Nephron (organoid): Measurements from ENCODE around the gene SUV39H2.
A peak's percentile ranks its signal among the peaks of the same experiment; 100 is the strongest.

Experiments
- H3K27ac Mint-ChIP-seq, 3 experiments: 2 replicates each; pipeline ENCODE4 v1.8.0; 2020; ENCODE audit warnings: mixed read lengths in 3 of 3, mild to moderate bottlenecking in 2 of 3, moderate library complexity in 1 of 3
- H3K27me3 Mint-ChIP-seq: 2 replicates; pipeline ENCODE4 v1.8.0; 2021; ENCODE audit warnings: low read depth, mild to moderate bottlenecking, moderate library complexity, mixed read lengths
- H3K36me3 Mint-ChIP-seq: 2 replicates; pipeline ENCODE4 v1.8.0; 2020; ENCODE audit warnings: low read depth, mixed read lengths
- H3K4me1 Mint-ChIP-seq: 2 replicates; pipeline ENCODE4 v1.8.0; 2020; ENCODE audit warnings: mixed read lengths
- H3K4me3 Mint-ChIP-seq, 3 experiments: 2 replicates each; pipeline ENCODE4 v1.8.0; 2020; ENCODE audit warnings: mild to moderate bottlenecking in 3 of 3, mixed read lengths in 3 of 3, moderate library complexity in 2 of 3
- H3K9me3 Mint-ChIP-seq: 2 replicates; pipeline ENCODE4 v1.8.0; 2020; ENCODE audit warnings: mixed read lengths
- CTCF ChIP-seq, 3 experiments: fragments of 200-600 bp; sonication (generic); IDR thresholded peaks; one replicate each; pipeline ENCODE4 v1.5.0; 2021; ENCODE audit warnings: antibody characterized with exemption in 3 of 3; ENCODE audit not compliant: unreplicated experiment in 3 of 3

The SUV39H2 gene

GRCh38 chr10:14947268-14947667, 68.6 kb downstream of the SUV39H2 start:
- Mint-ChIP-seq H3K27ac (no peak overlapping the region), H3K4me3 (no peak overlapping the region), H3K27me3 (no peaks in the 10 kb centered on the region), H3K9me3 (no peaks in the 10 kb centered on the region), H3K4me1 (peaks cover 7% of the 10 kb centered on the region), H3K36me3 (peaks cover 22% of the 10 kb centered on the region)
- TF ChIP-seq CTCF (IDR thresholded peaks at IDR 0.05; ENCODE audit: unreplicated experiment in 3 of 3), result no peak

- H3K27me3 Mint-ChIP-seq, result no peaks in the 10 kb centered on the region
- peaks cover 18% of the 10 kb centered on the region for H3K36me3 Mint-ChIP-seq
- H3K4me3 Mint-ChIP-seq, result peak overlapping the region in 1 of 3 experiments; percentile 18
- H3K27ac Mint-ChIP-seq, result no peak overlapping the region
- no peaks in the 10 kb centered on the region for H3K9me3 Mint-ChIP-seq
- H3K4me1 Mint-ChIP-seq, result peaks cover 16% of the 10 kb centered on the region
- TF ChIP-seq CTCF (IDR thresholded peaks at IDR 0.05; ENCODE audit: unreplicated experiment in 3 of 3), result no peak
Observed at GRCh38 chr10:14949291-14949690, 70.6 kb downstream of the SUV39H2 start.

- no peaks in the 10 kb centered on the region for H3K9me3 Mint-ChIP-seq
- peaks cover 4% of the 10 kb centered on the region for H3K27me3 Mint-ChIP-seq
- H3K4me1 Mint-ChIP-seq, result peaks cover 20% of the 10 kb centered on the region
Observed at GRCh38 chr10:14952851-14953423, 74.3 kb downstream of the SUV39H2 start.

GRCh38 chr10:14953424-14954000, 74.8 kb downstream of the SUV39H2 start:
- Mint-ChIP-seq H3K9me3 (no peaks in the 10 kb centered on the region), H3K4me3 (peak overlapping the region; percentile 96), H3K4me1 (peaks cover 20% of the 10 kb centered on the region), H3K27me3 (peaks cover 4% of the 10 kb centered on the region), H3K36me3 (peaks cover 3% of the 10 kb centered on the region), H3K27ac (peak overlapping the region; percentile 95 to 98 (median 97))
- TF ChIP-seq CTCF (IDR thresholded peaks at IDR 0.05; ENCODE audit: unreplicated experiment in 3 of 3), result peak in 1 of 3 experiments; percentile 4

More at GRCh38 chr10:14952851-14953423, 74.3 kb downstream of the SUV39H2 start:
- Mint-ChIP-seq H3K27ac (peak overlapping the region; percentile 95 to 98 (median 97)), H3K36me3 (peaks cover 3% of the 10 kb centered on the region), H3K4me3 (peak overlapping the region; percentile 96)
- TF ChIP-seq CTCF (IDR thresholded peaks at IDR 0.05; ENCODE audit: unreplicated experiment in 3 of 3), result peak in 1 of 3 experiments; percentile 2
